HepG2 (cell line): ENCODE measurements around the gene TLNRD1. TPM values are rescaled to one million over a fixed set of nuclear protein-coding genes. Genes with fewer than 3 reads are reported as not detected.

Experiments
- CHD2 ChIP-seq: IDR thresholded peaks from 2 replicates; pipeline ENCODE4 v1.6.1; 2011; ENCODE audit warnings: low read depth, low read length, improper control_type of control experiment
- FOXA1 ChIP-seq, 2 experiments: fragments of 450-650 bp in 1 of 2; sonication (generic) in 1 of 2; formaldehyde crosslinking in 1 of 2; IDR thresholded peaks; 2 replicates each; pipeline versions ENCODE4 v1.4.0 to v1.6.1; 2016 to 2020; ENCODE audit warnings: missing genetic modification reagents in 1 of 2
- GFI1 ChIP-seq: sonication (generic); formaldehyde crosslinking; IDR thresholded peaks from 2 replicates; pipeline ENCODE4 v1.5.0; 2020; ENCODE audit warnings: missing genetic modification reagents, mild to moderate bottlenecking, borderline replicate concordance
- HNRNPLL ChIP-seq: fragments of 200-400 bp; formaldehyde crosslinking; IDR thresholded peaks from 2 replicates; pipeline ENCODE4 v1.6.1; 2017; ENCODE audit warnings: mild to moderate bottlenecking, low read depth, low read length; ENCODE audit not compliant: poor library complexity, severe bottlenecking
- KLF6 ChIP-seq: IDR thresholded peaks from 2 replicates; pipeline ENCODE4 v1.8.0; 2016; ENCODE audit warnings: missing biosample characterization, missing genetic modification reagents
- LRRFIP1 ChIP-seq: sonication (generic); formaldehyde crosslinking; conservative IDR thresholded peaks from 2 replicates; pipeline ENCODE4 v1.4.0; 2020; ENCODE audit warnings: missing genetic modification reagents
- MAFK ChIP-seq, 2 experiments: IDR thresholded peaks in 1 of 2; conservative IDR thresholded peaks in 1 of 2; 2 replicates each; pipeline ENCODE4 v1.6.1; 2011; ENCODE audit warnings: improper control_type of control experiment in 2 of 2, low read length in 2 of 2
- PLSCR1 ChIP-seq: sonication (generic); formaldehyde crosslinking; IDR thresholded peaks from 2 replicates; pipeline ENCODE4 v1.5.0; 2020; ENCODE audit warnings: missing genetic modification reagents, mild to moderate bottlenecking, borderline replicate concordance
- THYN1 ChIP-seq: sonication (generic); formaldehyde crosslinking; IDR thresholded peaks from 2 replicates; pipeline ENCODE4 v1.8.1; 2023; ENCODE audit warnings: low read depth, mild to moderate bottlenecking, moderate library complexity, missing genetic modification reagents, borderline replicate concordance
- ZNF780A ChIP-seq: sonication (generic); formaldehyde crosslinking; IDR thresholded peaks from 2 replicates; pipeline ENCODE4 v1.8.0; 2022; ENCODE audit warnings: mild to moderate bottlenecking, missing genetic modification reagents, moderate library complexity
- polyA plus RNA-seq, 8 experiments: library from polyadenylated mRNA; depleted of rRNA in 3 of 8; stranded (reverse) in 7 of 8; unstranded in 1 of 8; fragments of >200 nt; fragmentation: Illumina TruSeq in 4 of 8; extraction: Trizol in 4 of 8; gene quantifications; 2 replicates each; pipeline versions ENCODE4 v1.2.1 to v1.2.3, GENCODE V29; 2011 to 2016; ENCODE audit warnings: low read depth in 4 of 8, missing spikeins in 1 of 8, mixed read lengths in 1 of 8; ENCODE audit not compliant: insufficient read depth in 1 of 8
- total RNA-seq, 5 experiments: library from RNA; depleted of rRNA; stranded (reverse); fragments of >200 nt; fragmentation: Illumina TruSeq; extraction: Trizol; gene quantifications; 2 replicates each; pipeline ENCODE4 v1.2.3, GENCODE V29; 2016; ENCODE audit warnings: low read depth in 1 of 5
- TF ChIP-seq, protein P1 (sequence below), 2 experiments: fragments of 450-650 bp in 1 of 2; sonication (generic) in 1 of 2; formaldehyde crosslinking in 1 of 2; IDR thresholded peaks; 2 replicates each; pipeline versions ENCODE4 v1.6.1 to v1.8.0; 2016 to 2022; ENCODE audit warnings: antibody characterized with exemption in 1 of 2, mild to moderate bottlenecking in 1 of 2, missing genetic modification reagents in 1 of 2
- TF ChIP-seq, protein P2 (sequence below): IDR thresholded peaks from 2 replicates; pipeline ENCODE4 v1.6.1; 2016; ENCODE audit warnings: missing biosample characterization, missing genetic modification reagents, low read depth

Gene TLNRD1
- total and polyA plus RNA-seq, 2 of the 13 experiments (the other 11 are each of a cell fraction or from before 2014, with no cell fraction given), result 3.4 to 5.3 TPM

DNA sequence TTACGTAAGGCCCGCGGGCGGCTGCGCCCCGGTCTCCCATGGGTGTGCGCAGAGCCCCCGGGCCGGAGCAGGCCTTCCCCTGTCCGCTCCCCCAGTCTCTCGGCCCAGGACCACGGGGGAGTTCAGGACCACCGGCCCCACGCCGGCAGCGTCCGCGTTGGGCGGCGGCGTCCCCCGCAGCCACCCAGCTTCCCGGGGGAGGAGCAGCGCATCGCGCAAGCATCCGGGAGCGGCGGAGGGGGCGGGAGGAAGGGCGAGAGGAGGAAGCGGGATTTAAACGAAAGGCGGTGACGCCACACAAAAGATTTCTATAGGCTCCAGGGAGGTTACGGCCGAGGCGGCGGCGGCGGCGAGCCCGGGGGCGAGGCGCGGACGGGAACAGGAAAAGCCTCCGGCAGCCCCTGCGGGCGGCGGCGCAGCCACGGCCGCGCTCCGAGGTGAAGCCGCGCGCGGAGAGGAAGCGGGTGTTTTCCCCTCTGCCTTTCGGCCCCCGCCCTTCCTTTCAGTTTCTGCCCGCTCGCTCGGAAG is at the start of gene TLNRD1 (continued):
- TF ChIP-seq, protein P1, sequence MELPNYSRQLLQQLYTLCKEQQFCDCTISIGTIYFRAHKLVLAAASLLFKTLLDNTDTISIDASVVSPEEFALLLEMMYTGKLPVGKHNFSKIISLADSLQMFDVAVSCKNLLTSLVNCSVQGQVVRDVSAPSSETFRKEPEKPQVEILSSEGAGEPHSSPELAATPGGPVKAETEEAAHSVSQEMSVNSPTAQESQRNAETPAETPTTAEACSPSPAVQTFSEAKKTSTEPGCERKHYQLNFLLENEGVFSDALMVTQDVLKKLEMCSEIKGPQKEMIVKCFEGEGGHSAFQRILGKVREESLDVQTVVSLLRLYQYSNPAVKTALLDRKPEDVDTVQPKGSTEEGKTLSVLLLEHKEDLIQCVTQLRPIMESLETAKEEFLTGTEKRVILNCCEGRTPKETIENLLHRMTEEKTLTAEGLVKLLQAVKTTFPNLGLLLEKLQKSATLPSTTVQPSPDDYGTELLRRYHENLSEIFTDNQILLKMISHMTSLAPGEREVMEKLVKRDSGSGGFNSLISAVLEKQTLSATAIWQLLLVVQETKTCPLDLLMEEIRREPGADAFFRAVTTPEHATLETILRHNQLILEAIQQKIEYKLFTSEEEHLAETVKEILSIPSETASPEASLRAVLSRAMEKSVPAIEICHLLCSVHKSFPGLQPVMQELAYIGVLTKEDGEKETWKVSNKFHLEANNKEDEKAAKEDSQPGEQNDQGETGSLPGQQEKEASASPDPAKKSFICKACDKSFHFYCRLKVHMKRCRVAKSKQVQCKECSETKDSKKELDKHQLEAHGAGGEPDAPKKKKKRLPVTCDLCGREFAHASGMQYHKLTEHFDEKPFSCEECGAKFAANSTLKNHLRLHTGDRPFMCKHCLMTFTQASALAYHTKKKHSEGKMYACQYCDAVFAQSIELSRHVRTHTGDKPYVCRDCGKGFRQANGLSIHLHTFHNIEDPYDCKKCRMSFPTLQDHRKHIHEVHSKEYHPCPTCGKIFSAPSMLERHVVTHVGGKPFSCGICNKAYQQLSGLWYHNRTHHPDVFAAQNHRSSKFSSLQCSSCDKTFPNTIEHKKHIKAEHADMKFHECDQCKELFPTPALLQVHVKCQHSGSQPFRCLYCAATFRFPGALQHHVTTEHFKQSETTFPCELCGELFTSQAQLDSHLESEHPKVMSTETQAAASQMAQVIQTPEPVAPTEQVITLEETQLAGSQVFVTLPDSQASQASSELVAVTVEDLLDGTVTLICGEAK (IDR thresholded peaks at IDR 0.05), result no peak
- TF ChIP-seq, protein P1 (CRISPR knock-in tag; IDR thresholded peaks at IDR 0.05), result no peak; the same call in 1 of the 2 replicates
- TF ChIP-seq CHD2 (peak; percentile 57; the same call in 1 of the 2 replicates), PLSCR1 (CRISPR knock-in tag) (no peak), LRRFIP1 (no peak), ZNF780A (no peak), GFI1 (CRISPR knock-in tag) (0 out of 2 replicates have a peak, but pooled peaks have one; percentile 62), THYN1 (no peak), KLF6 (0 out of 2 replicates have a peak, but pooled peaks have one; percentile 43), MAFK (conservative IDR thresholded peaks at IDR 0.05 in 1 of 2, IDR thresholded peaks at IDR 0.05 in 1 of 2; ENCODE audit: low read length in 2 of 2) (no peak), HNRNPLL (peak; percentile 95), FOXA1 (IDR thresholded peaks at IDR 0.05) (no peak), FOXA1 (CRISPR knock-in tag; IDR thresholded peaks at IDR 0.05) (peak; percentile 4; the same call in 1 of the 2 replicates)
- TF ChIP-seq, protein P2, sequence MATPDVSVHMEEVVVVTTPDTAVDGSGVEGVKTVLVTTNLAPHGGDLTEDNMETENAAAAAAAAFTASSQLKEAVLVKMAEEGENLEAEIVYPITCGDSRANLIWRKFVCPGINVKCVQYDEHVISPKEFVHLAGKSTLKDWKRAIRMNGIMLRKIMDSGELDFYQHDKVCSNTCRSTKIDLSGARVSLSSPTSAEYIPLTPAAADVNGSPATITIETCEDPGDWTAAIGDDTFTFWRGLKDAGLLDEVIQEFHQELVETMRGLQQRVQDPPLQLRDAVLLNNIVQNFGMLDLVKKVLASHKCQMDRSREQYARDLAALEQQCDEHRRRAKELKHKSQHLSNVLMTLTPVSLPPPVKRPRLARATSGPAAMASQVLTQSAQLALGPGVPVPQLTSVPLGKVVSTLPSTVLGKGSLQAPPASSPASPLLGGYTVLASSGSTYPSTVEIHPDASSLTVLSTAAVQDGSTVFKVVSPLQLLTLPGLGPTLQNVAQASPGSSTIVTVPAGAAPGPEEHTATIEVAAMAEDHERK, result no peak
